Natural killer cell (primary cell): ENCODE data around the gene SPIRE1. TPM values are rescaled to one million over a fixed set of nuclear protein-coding genes. Genes with fewer than 3 reads are reported as not detected.

ENCODE experiments used
- ATAC-seq, 3 donors: fragments of 150-1000 bp in 2 of 3; fragments of 200-7000 bp in 1 of 3; cut with Tn5 transposase; 1 replicate in 1 of 3; 2 replicates in 2 of 3; pipeline ENCODE4 v1.10.0; 2021; ENCODE audit warnings: mild to moderate bottlenecking in 2 of 3, moderate library complexity in 2 of 3
- DNase-seq, 2 donors: peaks; one replicate each; pipeline versions ENCODE4 v3.0.0 to v3.0.0-alpha.2; 2013 to 2021; ENCODE audit warnings: mixed read lengths in 1 of 2
- H3K27ac ChIP-seq: one replicate; pipeline ENCODE4 v1.5.1; 2013; ENCODE audit warnings: mild to moderate bottlenecking, low read length
- H3K27me3 ChIP-seq: one replicate; pipeline ENCODE4 v1.6.1; 2013; ENCODE audit warnings: low read length; ENCODE audit not compliant: control insufficient read depth, insufficient read depth
- H3K36me3 ChIP-seq: one replicate; pipeline ENCODE4 v1.6.1; 2013; ENCODE audit warnings: low read length; ENCODE audit not compliant: control insufficient read depth, insufficient read depth
- H3K4me1 ChIP-seq: one replicate; pipeline ENCODE4 v1.6.1; 2013; ENCODE audit warnings: low read length; ENCODE audit not compliant: control insufficient read depth, insufficient read depth
- H3K4me3 ChIP-seq: one replicate; pipeline ENCODE4 v1.5.1; 2013; ENCODE audit warnings: low read length
- H3K9me3 ChIP-seq: one replicate; pipeline ENCODE4 v1.6.1; 2013; ENCODE audit warnings: low read length; ENCODE audit not compliant: control insufficient read depth, insufficient read depth
- H3K27ac Mint-ChIP-seq, 2 donors: one replicate each; pipeline ENCODE4 v1.8.0; 2022; ENCODE audit warnings: mild to moderate bottlenecking in 2 of 2, mixed read lengths in 2 of 2, moderate library complexity in 1 of 2
- H3K27me3 Mint-ChIP-seq, 2 donors: one replicate each; pipeline ENCODE4 v1.8.0; 2022; ENCODE audit warnings: low read depth in 2 of 2, mixed read lengths in 2 of 2
- H3K36me3 Mint-ChIP-seq: one replicate; pipeline ENCODE4 v1.8.0; 2022; ENCODE audit warnings: mixed read lengths
- H3K4me1 Mint-ChIP-seq, 2 donors: one replicate each; pipeline ENCODE4 v1.8.0; 2022; ENCODE audit warnings: mixed read lengths in 2 of 2
- H3K4me3 Mint-ChIP-seq: one replicate; pipeline ENCODE4 v1.8.0; 2022; ENCODE audit warnings: mild to moderate bottlenecking, moderate library complexity, mixed read lengths
- H3K9me3 Mint-ChIP-seq, 2 donors: one replicate each; pipeline ENCODE4 v1.8.0; 2022; ENCODE audit warnings: mixed read lengths in 2 of 2
- CTCF ChIP-seq: fragments of 200-600 bp; IDR thresholded peaks from one replicate; pipeline ENCODE4 v1.8.0; 2022; ENCODE audit warnings: antibody characterized with exemption
- WGBS: methylation state at CpG from one replicate; pipeline ENCODE4 v1.1.7; 2013; ENCODE audit warnings: missing lambda C conversion rate; ENCODE audit not compliant: insufficient coverage; 5-methylcytosine and 5-hydroxymethylcytosine counted together
- intact Hi-C: fragments of 100-400 bp; cut with micrococcal nuclease; formaldehyde crosslinking; loops from one replicate; pipeline ENCODE4 v1.14.2; 2022
- total RNA-seq, 4 donors: library from RNA; stranded (reverse); fragments of 120-200 nt in 1 of 4; gene quantifications; one replicate each; pipeline versions ENCODE4 v1.2.3 to v1.2.4, GENCODE V29; 2013 to 2022

Gene SPIRE1
- total RNA-seq, 3 donors from 2014 or later (not counting 1 experiment from before 2014, with no cell fraction given) = 4.8 to 6.7 (median 5.4) TPM

- Mint-ChIP-seq H3K4me3 (no peak overlapping the region), H3K27me3 (peaks cover 27 to 48% of the 10 kb centered on the region in 2 donors), H3K27ac (no peak overlapping the region), H3K9me3 (no peaks in the 10 kb centered on the region), H3K36me3 (no peaks in the 10 kb centered on the region), H3K4me1 (no peaks in the 10 kb centered on the region)
- ATAC-seq (no peak), DNase-seq (no peak)
- TF ChIP-seq CTCF = no peak
- Histone ChIP-seq H3K9me3 (no peaks in the 10 kb centered on the region), H3K4me3 (no peak overlapping the region), H3K27ac (no peak overlapping the region), H3K36me3 (no peaks in the 10 kb centered on the region), H3K4me1 (no peaks in the 10 kb centered on the region), H3K27me3 (peaks cover 4% of the 10 kb centered on the region)
- intact Hi-C loops = no loop called here
- WGBS = 75% methylated on average over 5 of the region's 5 CpGs
Measured at GRCh38 chr18:12399231-12399630, 258.7 kb downstream of the SPIRE1 start.

GRCh38 chr18:12398625-12399024 is 259.3 kb downstream of the SPIRE1 start:
- ATAC-seq (no peak), DNase-seq (no peak)
- no peak overlapping the region for H3K27ac Mint-ChIP-seq
- H3K36me3 Mint-ChIP-seq = no peaks in the 10 kb centered on the region
- 97% methylated on average over 5 of the region's 5 CpGs for WGBS
- no peaks in the 10 kb centered on the region for H3K9me3 Mint-ChIP-seq
- intact Hi-C loops = no loop called here
- no peak overlapping the region for H3K4me3 ChIP-seq
- H3K36me3 ChIP-seq = no peaks in the 10 kb centered on the region
- H3K27me3 Mint-ChIP-seq = peaks cover 24 to 42% of the 10 kb centered on the region in 2 donors
- TF ChIP-seq CTCF = no peak
- no peak overlapping the region for H3K4me3 Mint-ChIP-seq
- no peaks in the 10 kb centered on the region for H3K4me1 ChIP-seq
- H3K9me3 ChIP-seq = no peaks in the 10 kb centered on the region
- H3K4me1 Mint-ChIP-seq = no peaks in the 10 kb centered on the region
- no peak overlapping the region for H3K27ac ChIP-seq
- peaks cover 3% of the 10 kb centered on the region for H3K27me3 ChIP-seq

- TF ChIP-seq CTCF = no peak
- no peaks in the 10 kb centered on the region for H3K36me3 Mint-ChIP-seq
- no peaks in the 10 kb centered on the region for H3K4me1 Mint-ChIP-seq
- no peak overlapping the region for H3K27ac Mint-ChIP-seq
- H3K4me3 Mint-ChIP-seq = no peak overlapping the region
- peaks cover 18 to 36% of the 10 kb centered on the region in 2 donors for H3K27me3 Mint-ChIP-seq
- Histone ChIP-seq H3K4me3 (no peak overlapping the region), H3K27me3 (peaks cover 2% of the 10 kb centered on the region), H3K4me1 (no peaks in the 10 kb centered on the region), H3K27ac (no peak overlapping the region), H3K9me3 (no peaks in the 10 kb centered on the region), H3K36me3 (no peaks in the 10 kb centered on the region)
- WGBS = 91% methylated on average over 6 of the region's 6 CpGs
- no peaks in the 10 kb centered on the region for H3K9me3 Mint-ChIP-seq
- ATAC-seq = no peak
- no peak for DNase-seq
- intact Hi-C loops = no loop called here
Measured at GRCh38 chr18:12397793-12398192, 260.1 kb downstream of the SPIRE1 start.

- Histone ChIP-seq H3K9me3 (no peaks in the 10 kb centered on the region), H3K4me3 (no peak overlapping the region), H3K27me3 (peaks cover 2% of the 10 kb centered on the region), H3K36me3 (no peaks in the 10 kb centered on the region), H3K4me1 (no peaks in the 10 kb centered on the region), H3K27ac (no peak overlapping the region)
- ATAC-seq (no peak), DNase-seq (no peak)
- Mint-ChIP-seq H3K27me3 (peaks cover 13 to 31% of the 10 kb centered on the region in 2 donors), H3K4me1 (no peaks in the 10 kb centered on the region), H3K9me3 (no peaks in the 10 kb centered on the region), H3K4me3 (no peak overlapping the region), H3K27ac (no peak overlapping the region), H3K36me3 (no peaks in the 10 kb centered on the region)
- 89% methylated on average over 9 of the region's 9 CpGs for WGBS
- intact Hi-C loops = no loop called here
- TF ChIP-seq CTCF = no peak
Measured at GRCh38 chr18:12397254-12397653, 260.7 kb downstream of the SPIRE1 start.
